Fibroblast of the aortic adventitia (primary cell): ENCODE measurements around the gene TCERG1L. TPM values are rescaled to one million over a fixed set of nuclear protein-coding genes. Genes with fewer than 3 reads are reported as not detected.

Source experiments
- DNase-seq: peaks from one replicate; pipeline ENCODE4 v3.0.0-alpha.2; 2010; ENCODE audit warnings: low read depth
- H3K4me3 ChIP-seq: 2 replicates; pipeline ENCODE4 v1.5.1; 2011; ENCODE audit warnings: low read depth, mild to moderate bottlenecking, control low read depth, low read length, moderate library complexity
- total RNA-seq: library from RNA; depleted of rRNA; stranded (reverse); fragments of >200 nt; gene quantifications from 2 replicates; pipeline ENCODE4 v1.2.3, GENCODE V29; 2012; ENCODE audit warnings: low replicate concordance
- TF ChIP-seq, protein P1 (sequence below): IDR thresholded peaks from 2 replicates; pipeline ENCODE4 v1.5.1; 2011; ENCODE audit warnings: mild to moderate bottlenecking, low read length, control low read depth, inconsistent platforms; ENCODE audit not compliant: insufficient read depth

Gene TCERG1L
- total RNA-seq, 1 donor = not detected

DNA sequence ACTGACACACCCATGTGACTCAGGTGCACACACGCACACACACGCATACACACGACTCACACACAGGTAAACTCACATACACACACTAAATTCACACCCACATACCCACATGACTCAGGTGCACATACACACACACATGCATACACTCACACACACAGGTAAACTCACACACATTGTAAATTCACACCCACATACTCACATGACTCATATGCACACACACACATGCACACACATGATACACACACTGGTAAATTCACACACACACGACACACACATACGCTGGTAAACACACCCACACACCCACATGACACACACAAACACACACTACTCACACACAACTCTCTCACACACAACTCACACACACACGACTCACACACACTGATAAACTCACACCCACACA is 63.6 kb downstream of the TCERG1L start:
- H3K4me3 ChIP-seq = no peak overlapping the region
- DNase-seq = no peak
- TF ChIP-seq, protein P1, sequence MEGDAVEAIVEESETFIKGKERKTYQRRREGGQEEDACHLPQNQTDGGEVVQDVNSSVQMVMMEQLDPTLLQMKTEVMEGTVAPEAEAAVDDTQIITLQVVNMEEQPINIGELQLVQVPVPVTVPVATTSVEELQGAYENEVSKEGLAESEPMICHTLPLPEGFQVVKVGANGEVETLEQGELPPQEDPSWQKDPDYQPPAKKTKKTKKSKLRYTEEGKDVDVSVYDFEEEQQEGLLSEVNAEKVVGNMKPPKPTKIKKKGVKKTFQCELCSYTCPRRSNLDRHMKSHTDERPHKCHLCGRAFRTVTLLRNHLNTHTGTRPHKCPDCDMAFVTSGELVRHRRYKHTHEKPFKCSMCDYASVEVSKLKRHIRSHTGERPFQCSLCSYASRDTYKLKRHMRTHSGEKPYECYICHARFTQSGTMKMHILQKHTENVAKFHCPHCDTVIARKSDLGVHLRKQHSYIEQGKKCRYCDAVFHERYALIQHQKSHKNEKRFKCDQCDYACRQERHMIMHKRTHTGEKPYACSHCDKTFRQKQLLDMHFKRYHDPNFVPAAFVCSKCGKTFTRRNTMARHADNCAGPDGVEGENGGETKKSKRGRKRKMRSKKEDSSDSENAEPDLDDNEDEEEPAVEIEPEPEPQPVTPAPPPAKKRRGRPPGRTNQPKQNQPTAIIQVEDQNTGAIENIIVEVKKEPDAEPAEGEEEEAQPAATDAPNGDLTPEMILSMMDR = no peak

DNA sequence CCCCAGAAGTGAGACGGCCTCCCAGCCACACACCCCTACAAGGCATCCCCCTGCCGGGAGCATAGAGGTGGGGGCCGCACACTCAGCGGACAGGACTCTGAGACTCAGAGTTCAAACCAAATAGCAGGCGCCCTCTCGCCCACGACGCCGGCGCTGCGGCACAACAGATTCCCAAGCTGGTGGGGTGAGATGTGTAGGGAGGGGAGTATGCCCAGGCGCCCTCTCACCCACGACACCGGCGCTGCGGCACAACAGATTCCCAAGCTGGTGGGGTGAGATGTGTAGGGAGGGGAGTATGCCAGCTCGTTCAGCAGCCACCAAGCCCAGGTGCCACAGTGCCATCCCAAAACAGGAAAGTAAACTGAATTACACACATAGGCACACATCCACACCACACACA is 64.7 kb downstream of the TCERG1L start:
- TF ChIP-seq, protein P1 = no peak
- no peak for DNase-seq
- no peak overlapping the region for H3K4me3 ChIP-seq

DNA sequence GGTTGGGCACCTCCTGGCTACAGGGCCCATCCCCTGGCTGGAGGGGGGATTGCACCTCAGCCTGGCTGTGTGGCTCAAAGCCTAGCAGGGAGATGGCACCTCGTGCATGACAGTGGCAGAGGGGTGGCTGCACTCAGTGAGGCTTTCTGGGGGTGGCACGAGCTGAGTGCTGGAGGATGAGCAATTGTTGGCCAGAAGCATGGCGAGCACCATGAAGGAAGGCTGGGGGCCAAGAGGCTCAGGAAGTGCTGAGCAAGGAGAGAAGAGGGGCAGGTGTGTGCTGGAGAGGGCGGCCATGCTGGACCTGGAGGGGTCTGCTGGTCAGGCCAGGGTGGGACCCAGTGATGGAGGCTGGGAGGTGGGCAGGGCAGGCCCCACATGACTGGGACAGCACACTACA is 65.4 kb downstream of the TCERG1L start:
- TF ChIP-seq, protein P1 = no peak
- DNase-seq = no peak
- H3K4me3 ChIP-seq = no peak overlapping the region

DNA sequence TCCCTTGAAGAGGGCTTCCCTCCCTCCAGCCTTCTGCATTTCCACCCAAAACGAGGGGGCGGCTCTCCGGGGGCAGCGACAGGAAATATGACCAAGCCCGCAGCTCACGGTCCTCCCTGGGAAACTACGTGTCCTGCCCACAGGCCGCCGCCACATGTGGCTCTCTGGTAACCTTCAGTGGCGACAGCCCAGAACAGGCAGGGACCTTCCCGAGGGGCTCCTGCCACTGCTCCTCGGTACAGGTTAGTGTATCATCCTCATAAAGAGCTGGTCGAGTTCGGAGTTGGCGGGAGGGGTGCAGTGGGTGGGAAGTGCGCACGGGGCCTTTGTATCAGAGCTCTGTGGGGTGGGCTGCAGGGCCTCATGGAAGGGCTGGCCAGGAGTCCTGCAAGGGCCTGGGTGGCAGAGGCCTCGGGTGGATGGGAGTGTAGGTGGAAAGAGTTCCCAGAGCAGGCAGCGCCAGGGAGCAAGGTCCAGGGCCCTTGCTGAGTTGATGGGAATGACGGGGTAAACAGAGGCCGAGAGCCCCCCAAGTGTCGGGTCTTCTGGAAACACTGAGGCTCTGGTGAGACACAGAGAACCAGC is 66.0 kb downstream of the TCERG1L start:
- TF ChIP-seq, protein P1 = no peak
- DNase-seq = no peak
- H3K4me3 ChIP-seq = no peak overlapping the region

DNA sequence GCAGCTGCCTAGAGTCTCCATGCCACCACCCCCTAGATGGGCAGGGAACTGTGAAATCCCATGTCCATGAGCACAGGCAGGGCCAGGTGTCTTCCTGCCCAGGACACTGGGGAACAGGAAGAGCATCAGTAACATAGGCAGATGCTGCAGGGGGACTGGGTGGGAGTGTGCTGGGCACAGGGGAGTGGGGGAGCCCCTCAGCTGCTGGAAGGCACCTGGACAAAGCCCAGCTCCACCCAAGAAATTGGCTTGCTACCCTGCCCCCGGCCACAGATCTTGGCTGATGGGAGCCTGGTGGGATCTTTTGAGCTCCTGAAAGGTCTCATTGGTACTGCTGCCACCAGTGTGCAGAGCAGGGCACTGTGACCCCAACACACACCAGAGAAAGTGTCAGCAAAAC is 66.7 kb downstream of the TCERG1L start:
- no peak overlapping the region for H3K4me3 ChIP-seq
- DNase-seq = no peak
- TF ChIP-seq, protein P1 = no peak

DNA sequence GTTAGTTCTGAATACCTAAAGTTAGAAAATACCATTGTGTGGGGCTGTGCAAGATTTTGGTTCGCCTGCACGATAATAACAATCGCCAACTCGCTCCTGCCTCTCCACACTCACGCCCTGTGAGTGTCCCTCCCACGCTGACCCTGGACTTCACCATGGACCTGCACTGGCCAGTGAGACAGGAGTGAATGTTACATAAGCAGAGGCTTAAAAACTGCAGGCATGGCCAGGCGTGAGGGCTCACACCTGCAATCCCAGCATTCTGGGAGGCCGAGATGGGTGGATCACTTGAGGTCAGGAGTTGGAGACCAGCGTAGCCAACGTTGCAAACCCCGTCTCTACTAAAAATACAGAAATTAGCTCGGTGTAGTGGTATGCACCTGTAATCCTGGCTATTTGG is 68.4 kb downstream of the TCERG1L start:
- no peak for DNase-seq
- H3K4me3 ChIP-seq = no peak overlapping the region
- TF ChIP-seq, protein P1 = no peak

DNA sequence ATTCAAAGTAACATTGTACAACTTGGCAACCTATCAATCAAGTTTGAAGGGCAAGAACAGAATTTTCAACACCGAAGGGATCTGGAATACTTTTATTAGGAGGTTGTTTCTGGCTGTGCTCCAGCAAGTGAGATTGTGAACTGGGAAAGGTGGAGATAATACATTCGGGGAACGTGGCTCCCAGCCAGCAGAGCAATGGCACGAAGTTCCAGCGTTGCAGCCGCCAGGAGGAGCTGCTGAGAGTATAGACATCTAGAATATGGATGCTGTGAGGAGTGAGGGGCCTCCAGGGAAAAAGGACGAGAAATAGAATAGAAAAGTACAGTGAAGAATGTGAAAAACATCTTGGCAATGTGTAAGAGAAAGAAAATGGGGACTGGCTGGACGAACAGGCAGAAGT is 69.5 kb downstream of the TCERG1L start:
- no peak for DNase-seq
- no peak overlapping the region for H3K4me3 ChIP-seq
- TF ChIP-seq, protein P1 = no peak
